NCI-H748 (cell line): ENCODE data around the gene CDC37L1.

Experiments used
- DNase-seq: peaks from one replicate; lab custom pipeline; 2025; ENCODE audit not compliant: unreplicated experiment; lab: John Stamatoyannopoulos, UW

The CDC37L1 gene

DNA sequence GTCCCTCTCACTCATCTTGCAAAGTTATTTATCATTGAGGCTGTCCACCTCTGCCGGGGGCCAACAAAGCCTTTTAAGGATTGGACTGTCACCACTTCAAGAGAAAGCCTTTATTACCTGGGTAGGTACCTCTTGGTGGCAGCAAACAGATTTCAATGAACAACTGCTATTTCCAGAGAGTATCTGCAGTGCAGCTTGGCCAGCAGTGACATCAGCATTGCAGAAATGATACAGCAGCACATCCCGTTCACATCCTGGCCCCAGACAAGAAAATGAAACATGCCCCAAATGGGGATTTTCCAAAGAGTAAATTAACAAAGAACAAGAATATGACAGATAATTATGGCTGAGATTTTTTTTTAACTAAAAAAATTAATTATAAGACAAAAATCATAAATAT is 10.8 kb upstream of the CDC37L1 start:
- DNase-seq = no peak

DNA sequence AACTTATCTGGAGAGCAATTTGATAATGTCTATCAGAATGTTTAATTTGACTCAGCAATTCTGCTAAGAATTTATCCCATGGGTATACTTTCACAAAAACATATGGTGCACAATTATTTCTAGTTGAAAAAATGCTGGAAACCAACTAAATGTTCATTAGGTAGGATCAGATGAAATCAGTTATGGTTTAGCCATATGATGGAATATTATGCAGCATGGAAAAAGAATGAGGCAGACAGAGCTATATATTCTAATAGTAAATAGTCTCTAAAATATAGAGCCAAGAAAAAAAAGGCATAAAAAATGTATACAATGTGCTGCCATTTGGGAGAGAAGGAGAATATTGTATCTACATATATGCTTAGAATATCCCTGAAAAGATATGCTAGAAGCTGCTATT is 9.5 kb upstream of the CDC37L1 start:
- DNase-seq = no peak

DNA sequence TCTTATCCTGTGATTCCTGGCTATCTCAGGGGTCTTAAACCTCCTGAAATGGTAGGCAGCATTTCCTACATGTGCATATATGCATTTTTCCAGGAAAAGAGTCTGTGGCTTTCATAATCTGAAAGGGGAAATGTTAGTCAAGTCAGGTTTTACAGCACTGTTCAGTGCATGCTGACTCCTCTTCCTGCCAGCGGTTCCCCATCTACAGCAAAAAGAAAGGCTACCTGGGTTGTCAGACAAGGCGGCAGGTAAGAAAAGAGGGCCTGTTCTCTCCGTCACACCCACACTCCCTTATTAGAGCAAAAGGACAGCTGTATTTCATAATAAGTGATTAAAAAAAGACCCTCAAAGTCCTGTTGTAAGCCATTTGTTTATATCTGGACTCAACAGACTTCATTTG is 8.8 kb upstream of the CDC37L1 start:
- no peak for DNase-seq

DNA sequence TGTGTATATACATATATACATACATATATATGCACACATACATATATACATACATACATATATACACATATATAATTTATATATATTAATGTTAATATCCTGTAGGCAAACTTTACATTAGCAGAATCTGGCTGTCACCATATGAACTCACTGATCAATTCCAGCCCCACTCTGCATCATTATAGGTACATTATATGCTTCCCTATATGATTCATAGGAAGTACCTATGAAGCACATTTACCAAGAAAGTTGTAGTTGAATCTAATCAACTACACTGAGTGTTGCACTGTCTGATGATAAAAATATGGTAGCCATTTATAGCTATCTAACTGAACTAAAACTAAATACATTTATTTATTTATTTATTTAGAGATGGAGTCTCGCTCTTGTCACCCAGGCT is 7.6 kb upstream of the CDC37L1 start:
- no peak for DNase-seq

DNA sequence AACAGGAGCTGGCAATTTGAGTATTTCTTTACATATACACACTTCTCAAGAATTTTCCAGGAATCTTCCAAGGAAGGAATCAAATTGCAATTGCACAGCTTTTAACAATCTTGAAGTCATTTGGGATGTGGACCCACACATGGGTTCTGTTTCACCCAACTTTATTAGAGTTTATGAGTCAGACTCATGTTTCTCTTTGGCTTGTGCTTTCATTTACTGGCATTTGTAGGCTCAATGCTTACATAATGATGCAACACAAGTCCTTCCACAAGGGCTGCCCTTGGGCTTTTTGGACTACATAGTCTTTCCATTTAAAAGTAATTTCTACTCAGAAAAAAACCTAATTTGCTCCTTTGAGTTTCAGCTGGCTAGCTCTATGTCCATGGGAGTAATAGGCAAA is 4.6 kb upstream of the CDC37L1 start:
- DNase-seq = no peak

- no peak for DNase-seq
Observed at GRCh38 chr9:4677392-4677791, 2.0 kb upstream of the CDC37L1 start.

- peak; percentile 56 for DNase-seq
Observed at GRCh38 chr9:4678679-4679267, 596 bp upstream of the CDC37L1 start.

DNA sequence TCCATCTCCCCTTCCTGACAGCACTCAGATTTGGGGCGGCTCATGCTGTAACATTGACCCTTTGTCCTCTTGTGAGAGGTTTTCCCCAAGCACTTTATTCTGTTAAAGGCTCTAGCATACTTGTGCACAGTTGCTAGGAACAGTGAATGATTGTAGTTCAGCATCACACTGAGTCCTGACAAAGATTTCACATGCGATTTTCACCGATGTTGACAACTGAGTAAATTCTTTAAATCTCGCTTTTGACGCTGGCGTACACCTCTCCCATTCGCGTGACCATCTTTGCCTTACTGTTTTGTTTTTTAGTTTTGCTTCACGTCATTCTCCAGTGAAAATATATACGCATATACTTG is 780 bp downstream of the CDC37L1 start:
- no peak for DNase-seq

GRCh38 chr9:4680750-4681149 is 1.4 kb downstream of the CDC37L1 start:
- DNase-seq = no peak

DNA sequence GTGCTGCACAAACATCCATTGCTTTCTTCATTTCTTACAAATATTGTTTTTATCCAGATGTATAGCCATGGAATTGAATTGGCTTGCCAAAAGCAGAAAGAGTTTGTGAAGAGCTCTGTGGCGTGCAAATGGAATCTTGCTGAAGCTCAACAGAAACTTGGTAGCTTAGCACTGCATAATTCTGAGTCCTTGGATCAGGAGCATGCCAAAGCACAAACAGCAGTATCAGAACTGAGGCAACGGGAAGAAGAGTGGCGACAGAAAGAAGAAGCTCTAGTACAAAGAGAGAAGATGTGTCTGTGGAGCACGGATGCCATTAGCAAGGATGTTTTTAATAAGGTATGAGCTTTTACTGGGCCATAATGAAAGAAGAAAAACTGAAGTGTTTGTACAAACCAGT is 5.5 kb downstream of the CDC37L1 start:
- no peak for DNase-seq

GRCh38 chr9:4686112-4686511 is 6.7 kb downstream of the CDC37L1 start:
- DNase-seq = no peak

DNA sequence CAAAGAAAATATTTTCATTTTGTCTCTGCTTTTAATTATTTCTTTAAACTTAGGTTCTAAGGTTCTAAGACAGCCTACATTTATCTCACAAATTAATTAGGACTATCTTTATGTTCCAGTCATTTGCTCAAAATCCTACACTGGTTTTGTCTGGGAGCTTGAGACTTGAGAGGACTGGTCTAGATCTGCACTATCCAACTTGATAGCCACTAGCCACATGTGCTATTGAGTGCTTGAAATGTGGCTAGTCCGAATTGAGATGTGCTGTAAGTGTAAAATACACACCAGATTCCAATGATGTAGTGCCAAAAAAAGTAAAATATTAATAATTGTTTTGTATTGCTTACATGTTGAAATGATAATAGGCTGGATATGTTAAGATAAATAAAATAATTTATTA is 7.2 kb downstream of the CDC37L1 start:
- no peak for DNase-seq

DNA sequence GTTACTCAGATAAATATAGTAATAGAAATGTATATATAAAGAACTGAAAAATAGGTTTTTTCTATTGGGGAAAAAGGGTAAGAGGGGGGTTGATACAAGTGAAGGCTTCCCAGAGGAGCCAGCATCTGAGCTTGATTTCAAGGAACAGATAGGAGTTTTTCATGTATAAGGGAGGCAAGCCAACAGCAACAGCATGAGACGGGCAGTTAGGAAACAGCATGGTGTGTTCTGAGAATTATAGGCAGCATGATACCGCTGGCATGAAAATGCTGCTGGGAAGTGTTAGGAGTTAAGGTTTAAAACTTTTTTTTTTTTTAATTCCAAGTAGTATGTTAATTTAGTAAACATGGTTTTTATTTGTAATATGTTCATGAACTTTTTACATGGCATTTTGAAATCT is 9.7 kb downstream of the CDC37L1 start:
- DNase-seq = no peak

DNA sequence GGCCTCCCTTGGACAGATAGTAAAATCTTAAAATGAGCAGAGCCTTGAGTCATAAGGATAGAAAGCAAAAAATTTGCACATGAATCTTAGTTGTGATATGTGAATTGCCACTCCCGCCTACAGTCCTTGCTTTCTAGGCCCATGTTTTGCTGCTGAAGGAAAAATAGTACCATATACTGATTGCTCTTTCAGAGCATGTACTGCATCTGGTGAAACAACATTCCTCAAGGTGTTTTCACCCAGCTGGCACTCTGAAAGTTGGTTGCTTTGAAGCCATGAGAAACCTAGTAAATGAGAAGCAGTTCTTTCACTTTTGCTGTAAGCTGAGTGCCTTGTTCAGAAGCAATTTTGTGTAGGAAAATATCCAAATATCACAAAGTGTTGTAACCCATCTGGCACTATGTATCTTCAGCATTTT is 10.3 kb downstream of the CDC37L1 start:
- no peak for DNase-seq

DNA sequence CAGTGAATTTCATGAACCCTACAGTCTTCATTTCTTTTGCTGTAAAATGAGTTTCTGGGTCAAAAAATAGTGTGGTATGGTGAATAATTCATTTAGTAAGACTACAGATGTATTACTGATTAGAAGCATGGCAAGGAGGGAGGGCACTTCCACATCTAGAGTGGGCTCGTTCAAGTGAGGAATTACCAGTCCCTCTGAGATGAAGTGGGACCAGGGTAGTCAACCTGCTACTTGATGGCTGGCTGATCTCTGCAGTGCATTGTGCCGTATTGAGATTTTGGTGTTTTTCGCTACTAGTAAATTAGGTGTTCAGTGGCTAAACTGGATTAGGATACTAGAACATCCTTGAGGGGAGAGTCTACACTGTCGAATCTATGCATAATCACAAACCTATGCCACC is 10.8 kb downstream of the CDC37L1 start:
- no peak for DNase-seq

GRCh38 chr9:4691795-4692194 is 12.4 kb downstream of the CDC37L1 start:
- no peak for DNase-seq

DNA sequence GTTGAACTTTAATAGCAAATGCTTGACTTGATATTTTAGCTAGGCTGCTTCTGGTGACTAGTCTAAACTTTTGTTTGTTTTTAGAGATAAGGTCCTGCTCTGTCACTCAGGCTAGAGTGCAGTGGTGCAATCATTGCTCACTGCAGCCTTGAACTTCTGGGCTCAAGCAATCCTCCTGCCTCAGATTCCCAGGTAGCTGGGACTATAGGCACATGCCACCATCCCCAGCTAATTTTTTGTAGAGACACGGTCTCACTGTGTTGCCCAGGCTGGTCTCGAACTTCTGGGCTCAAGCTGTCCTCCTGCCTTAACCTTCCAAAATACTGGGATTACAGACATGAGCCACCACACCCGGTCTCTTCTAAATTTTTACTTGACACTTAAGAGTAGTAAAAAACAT is 20.7 kb downstream of the CDC37L1 start:
- DNase-seq = no peak

DNA sequence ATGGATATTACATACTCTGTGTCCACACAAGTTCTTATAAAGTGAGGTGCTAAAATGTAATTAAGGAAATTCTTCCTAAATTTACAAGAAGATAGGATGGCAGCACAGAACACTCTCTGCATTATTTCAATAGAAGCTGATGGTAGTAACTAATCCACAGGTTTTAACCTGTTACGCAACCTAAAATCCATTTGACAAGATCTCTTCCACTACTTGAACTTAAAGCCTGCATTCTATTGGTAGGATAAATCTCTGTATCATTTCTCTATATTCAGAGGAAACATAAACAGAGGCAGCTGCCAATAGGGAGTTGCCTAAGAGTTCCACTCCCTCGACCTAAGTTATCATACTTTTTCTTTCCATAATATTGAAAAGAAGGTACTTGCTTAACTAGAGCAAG is 21.6 kb downstream of the CDC37L1 start:
- no peak for DNase-seq

DNA sequence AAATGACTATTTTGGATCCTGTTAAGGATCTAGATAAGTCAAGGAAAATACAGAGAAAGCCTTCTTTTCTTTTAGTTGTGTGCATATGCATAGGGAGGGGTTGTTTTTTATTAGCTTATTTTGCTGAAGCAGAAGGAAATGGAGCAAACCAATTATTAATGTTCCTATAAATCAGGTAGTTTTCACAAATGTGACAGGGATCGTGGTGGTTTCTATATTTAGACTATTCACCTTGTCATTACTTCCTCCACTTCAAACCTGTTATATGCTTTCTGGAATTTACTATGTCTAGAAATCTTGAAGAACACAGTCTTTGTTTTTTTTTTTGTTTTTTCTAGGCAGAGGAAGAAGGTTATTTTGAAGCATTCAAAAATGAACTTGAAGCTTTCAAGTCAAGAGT is 22.2 kb downstream of the CDC37L1 start:
- DNase-seq = no peak

DNA sequence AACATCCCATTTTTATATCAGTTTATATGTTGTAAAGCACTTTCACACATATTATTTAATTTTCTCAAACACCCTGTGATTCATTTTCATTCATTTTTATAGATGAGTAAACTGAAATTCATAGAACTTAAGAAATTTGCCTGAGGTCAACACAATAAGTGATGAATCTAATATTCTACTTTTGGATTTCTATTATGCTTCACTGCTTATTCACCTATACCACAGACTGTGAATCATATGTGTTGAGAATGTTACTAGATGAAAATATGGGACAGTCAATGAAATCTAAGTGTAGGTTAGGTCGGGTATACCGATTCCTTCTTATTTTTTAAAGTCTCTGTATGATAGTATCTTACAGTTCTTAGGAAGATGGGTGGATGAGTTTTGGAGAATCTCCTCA is 24.8 kb downstream of the CDC37L1 start:
- DNase-seq = no peak

DNA sequence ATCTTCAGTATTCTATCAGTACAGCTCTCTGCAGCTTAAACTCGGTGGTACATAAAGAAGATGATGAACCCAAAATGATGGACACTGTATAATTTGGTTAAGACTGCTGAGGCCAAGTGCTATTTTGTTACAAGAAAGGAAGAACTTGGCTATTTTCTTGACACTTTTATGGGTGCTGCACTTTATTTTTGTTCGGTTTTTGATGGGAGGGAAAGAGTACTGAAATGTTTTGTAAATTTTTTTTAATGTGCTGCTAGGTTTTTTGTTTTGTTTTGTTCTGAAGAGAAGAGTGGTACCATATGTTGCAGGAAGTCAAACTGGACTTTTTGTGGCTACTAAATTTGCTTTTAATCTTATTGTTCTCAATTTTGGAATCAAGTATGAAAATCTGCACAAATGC is 26.7 kb downstream of the CDC37L1 start:
- no peak for DNase-seq

DNA sequence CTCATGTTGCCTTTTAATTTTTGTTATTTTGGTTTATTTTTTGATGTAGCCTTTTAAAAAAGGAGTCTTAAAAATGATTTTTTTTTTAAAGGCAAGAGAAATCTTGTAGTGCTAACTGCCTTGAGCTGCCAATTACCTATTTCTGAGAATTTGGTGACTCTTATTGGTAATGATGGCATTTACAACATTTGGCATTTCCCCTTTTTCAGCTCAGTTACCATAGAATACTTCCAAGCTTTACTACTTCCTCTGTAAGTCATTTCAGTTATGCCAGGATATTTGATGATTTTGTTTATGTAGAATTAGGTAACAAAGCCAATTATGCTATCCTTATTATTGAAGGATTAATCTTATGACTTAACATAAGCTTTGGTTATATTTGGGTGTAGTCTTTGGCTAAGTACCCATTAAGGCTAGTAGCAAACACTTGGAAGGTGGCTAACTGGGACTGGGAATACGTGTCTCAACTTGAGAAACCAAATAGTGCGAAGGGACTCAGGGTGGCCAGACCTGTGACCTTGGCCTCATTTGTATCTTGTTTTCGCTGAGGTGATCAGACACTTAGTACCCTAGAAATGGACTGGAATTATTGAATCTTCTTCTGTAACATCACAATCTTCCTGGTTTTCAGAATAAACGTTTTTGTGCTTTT is 27.7 kb downstream of the CDC37L1 start:
- DNase-seq = no peak

DNA sequence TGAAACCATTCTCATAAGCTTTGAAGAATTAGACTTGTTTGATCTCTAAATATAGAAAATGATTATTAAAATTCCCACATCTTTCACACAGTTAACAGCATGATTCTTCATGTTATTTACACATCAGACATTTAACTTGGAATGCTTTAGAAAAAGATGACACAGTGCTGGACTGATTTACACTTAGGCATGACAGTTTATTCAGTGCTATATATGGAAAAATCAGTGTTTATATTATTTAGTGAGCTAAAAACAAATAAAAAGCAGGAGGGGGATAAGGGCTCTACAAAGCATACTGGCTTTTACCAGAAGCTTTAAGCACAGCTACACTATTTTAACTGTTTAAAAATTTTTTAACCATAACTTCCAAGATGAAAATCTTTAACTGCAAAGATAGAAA is 30.0 kb downstream of the CDC37L1 start:
- no peak for DNase-seq
